ENCODE measurements around the gene SF3A1.

SF3A1 gene

GRCh38 chr22:30325724-30326254 lies 30.9 kb downstream of the SF3A1 start:
- no peak for DNase-seq (ENCODE audit: extremely low read depth in 1 of 2, low read depth in 1 of 2)

DNA sequence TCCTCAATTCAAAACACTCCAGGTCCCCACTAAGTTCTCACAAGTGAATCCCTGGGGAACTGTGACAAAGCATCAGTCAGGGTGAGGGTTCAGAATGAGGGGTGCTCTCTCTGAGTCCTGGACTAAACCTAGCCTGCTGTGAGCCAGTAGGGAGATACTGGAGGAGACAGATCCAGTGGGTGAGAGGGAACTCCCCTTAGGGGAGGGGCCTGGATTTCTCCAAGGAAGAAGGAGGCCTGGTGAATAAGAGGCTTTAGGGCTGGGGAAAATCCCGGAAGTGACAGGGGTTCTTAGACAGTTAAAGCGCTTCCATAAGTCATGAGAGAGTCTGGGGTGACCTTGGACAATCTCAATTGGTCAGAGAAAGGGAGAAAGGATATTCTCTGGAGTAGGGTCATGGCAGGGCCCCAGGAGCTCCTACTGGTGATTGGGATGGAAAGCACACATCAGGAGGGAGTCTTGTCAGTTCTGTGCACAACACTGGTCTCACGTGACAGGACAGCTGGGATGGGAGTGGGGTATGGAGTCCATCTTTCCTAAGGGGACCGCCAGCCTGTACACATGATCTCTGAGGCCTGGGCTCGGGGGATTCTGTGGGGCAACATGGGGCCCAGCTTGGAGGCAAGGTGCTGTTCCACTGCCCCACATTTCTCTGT lies 31.5 kb downstream of the SF3A1 start:
- DNase-seq (ENCODE audit: extremely low read depth in 1 of 2, low read depth in 1 of 2), result no peak

DNA sequence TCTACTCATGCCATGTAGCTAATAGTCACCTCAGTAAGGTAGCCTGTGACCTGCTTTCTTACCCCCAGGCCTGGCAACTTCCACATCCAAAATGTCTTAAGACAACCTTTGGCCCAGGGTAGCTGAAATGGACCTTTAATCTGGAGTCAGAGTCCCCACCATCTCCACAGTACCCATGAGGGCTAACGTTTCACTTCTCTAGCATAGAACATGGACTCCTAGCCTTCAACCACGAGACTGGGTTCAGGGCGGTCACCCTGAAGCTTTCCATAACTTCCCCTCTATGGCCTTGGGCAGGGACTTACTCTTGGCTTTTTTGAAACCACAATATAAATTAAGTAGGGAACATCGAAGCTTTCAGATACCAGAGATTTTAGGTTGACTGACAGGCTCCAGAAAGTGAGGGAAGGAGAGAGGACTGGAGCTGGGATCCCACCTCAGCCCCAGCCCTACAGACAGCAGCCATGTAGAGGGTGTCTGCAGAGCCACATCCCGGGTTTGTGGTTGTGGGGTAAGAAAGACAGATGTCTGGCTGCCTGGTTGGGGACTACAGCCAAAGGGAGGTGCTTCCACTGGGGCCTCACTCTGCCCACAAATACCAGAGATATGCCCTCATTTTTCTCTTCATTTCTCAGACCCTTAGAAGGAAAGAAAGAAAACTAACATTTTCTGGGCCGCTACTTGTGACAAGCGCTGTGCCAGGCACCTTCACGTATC lies 32.5 kb downstream of the SF3A1 start:
- peak in 1 of 2 donors; percentile 17 for DNase-seq (ENCODE audit: extremely low read depth in 1 of 2, low read depth in 1 of 2)

DNA sequence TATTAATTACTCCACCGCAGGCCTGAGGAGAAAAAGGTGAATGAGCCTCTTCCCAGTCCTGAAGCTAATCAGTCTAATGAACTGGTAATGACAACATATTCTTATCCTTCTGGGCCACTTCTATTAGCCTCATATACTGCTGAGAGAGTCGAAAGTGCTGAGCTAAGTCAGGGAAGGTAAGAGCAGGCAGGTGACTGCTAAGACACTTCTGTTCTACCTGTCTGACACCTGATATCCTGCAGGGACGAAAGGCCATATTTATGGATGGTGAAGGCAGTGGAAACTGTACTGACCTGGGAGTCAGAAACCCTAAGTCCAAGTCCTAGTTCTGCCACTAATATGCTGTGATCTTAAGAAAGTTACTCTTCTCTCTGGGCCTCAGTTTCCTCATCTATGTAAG lies 33.4 kb downstream of the SF3A1 start:
- no peak for DNase-seq (ENCODE audit: extremely low read depth in 1 of 2, low read depth in 1 of 2)

DNA sequence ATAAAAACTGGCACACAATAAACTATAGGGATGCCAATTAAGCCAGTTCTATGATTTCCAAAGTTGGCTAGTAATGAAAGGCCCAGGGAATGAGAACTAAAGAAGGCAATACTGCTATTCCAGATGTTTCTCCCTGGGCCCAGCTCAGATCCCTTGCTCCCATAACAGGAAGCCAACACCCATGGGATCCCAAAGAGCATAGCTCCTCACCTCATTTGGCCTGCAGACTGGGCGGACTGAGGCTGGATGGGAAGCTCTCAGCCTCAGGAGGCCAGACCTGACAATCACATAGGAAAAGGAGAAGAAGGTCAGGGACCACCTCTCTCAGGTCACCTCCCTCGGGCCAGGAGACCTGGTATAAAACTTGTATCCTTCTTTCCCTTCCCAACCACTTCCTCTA lies 35.2 kb downstream of the SF3A1 start:
- DNase-seq (ENCODE audit: extremely low read depth in 1 of 2, low read depth in 1 of 2), result no peak

GRCh38 chr22:30320021-30320556 lies 36.6 kb downstream of the SF3A1 start:
- no peak for DNase-seq (ENCODE audit: extremely low read depth in 1 of 2, low read depth in 1 of 2)

- no peak for DNase-seq (ENCODE audit: extremely low read depth in 1 of 2, low read depth in 1 of 2)
Observed at GRCh38 chr22:30318799-30319419, 37.8 kb downstream of the SF3A1 start.

DNA sequence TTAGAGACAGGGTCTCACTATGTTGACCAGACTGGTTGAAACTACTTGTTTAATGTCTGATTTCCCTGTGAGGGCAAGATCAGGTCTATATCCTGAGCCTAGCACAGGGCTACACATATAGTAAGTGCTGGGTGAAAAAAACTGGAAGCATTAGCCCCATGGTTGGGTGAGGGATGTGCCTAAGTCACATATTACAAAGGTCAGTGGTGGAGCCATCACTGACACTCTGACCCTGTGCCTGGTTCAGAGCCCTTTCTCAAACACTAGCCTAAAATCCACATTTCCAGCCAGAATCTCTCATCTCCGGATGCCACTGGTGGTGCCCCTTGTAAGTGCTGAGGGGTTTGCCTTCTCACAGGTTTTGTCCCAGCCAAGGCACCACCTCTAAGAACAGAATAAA lies 38.9 kb downstream of the SF3A1 start:
- DNase-seq (ENCODE audit: extremely low read depth in 1 of 2, low read depth in 1 of 2), result no peak

GRCh38 chr22:30315962-30316576 lies 40.6 kb downstream of the SF3A1 start:
- DNase-seq (ENCODE audit: extremely low read depth in 1 of 2, low read depth in 1 of 2), result no peak

GRCh38 chr22:30314915-30315314 lies 41.8 kb downstream of the SF3A1 start:
- DNase-seq (ENCODE audit: extremely low read depth in 1 of 2, low read depth in 1 of 2), result peak in 1 of 2 donors; percentile 25

- no peak for DNase-seq (ENCODE audit: extremely low read depth in 1 of 2, low read depth in 1 of 2)
Observed at GRCh38 chr22:30313527-30314363, 42.9 kb downstream of the SF3A1 start.

DNA sequence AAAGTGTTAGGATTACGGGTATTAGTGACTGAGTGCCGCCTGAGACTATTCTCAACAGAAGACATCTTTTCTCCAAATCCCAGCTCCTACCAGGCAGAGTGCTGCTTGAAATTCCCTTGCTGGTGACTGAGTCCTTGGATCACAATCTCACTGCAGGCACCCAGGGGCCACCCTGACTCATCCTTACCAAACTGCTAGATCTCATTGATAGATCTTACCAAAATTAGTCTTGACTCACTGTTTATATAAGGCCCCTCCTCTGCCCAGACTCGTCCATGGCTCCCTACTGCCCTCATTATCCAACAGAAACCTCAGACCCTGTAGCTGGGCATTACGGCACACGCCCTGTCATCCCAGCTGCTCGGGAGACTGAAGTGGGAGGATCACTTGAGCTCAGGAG lies 44.6 kb downstream of the SF3A1 start:
- DNase-seq (ENCODE audit: extremely low read depth in 1 of 2, low read depth in 1 of 2), result no peak

GRCh38 chr22:30310881-30311771 lies 45.6 kb downstream of the SF3A1 start:
- DNase-seq (ENCODE audit: extremely low read depth in 1 of 2, low read depth in 1 of 2), result no peak

DNA sequence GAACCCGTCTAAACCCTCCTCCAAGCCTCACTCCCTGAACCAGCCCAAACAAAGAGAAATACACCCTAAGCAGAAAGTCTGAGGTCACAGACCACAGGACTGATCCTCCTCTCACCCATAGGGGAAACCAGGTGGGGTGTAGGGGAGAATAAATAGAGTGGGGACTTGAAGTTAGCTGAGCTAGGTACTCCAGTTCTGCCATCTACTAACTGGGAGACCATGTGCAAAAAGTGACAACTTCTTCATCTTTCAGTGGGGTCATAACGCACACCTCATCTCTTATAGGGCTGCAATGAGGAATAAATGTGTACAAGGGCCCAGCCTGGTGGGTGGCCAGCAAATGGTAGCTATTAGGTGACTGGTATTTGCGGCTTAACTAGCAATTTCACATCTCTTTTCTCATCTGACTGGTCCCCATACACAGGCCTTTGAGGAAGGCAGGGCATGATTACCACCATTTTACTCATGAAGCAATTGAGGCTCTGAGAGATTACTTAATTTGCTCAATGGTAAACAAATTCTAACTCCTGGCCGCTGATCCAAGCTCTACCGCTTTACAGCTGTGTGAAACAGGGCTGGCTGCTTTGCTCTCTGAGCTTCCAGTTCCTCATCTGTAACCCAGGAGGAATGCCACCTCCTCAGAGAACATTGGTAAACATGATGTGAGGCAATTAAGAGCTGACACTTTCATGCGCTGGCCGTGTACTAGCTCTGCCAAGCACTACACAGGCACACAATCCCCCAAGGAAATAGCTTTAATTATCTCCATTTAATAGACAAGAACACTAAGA lies 46.5 kb downstream of the SF3A1 start:
- DNase-seq (ENCODE audit: extremely low read depth in 1 of 2, low read depth in 1 of 2), result no peak

- DNase-seq (ENCODE audit: extremely low read depth in 1 of 2, low read depth in 1 of 2), result no peak
Observed at GRCh38 chr22:30308518-30309230, 48.0 kb downstream of the SF3A1 start.

DNA sequence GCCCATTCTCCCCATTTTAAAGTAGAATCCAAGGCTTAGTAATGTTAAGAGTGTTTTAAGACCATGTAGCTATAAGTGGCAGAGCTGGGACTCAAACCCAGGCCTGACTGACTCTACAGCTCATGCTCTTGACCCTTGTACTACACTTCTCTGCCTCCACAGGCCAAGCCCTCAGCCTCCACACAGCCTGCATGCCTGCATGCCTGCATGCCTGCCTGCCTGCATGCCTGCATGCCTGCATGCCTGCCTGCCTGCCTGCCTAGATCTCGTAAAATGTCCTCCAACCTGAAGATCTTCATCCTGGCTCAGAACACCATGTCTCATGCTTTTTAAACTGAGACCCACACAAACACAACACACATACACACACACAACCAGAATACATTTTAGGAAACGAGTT lies 48.6 kb downstream of the SF3A1 start:
- no peak for DNase-seq (ENCODE audit: extremely low read depth in 1 of 2, low read depth in 1 of 2)

GRCh38 chr22:30307041-30307574 lies 49.6 kb downstream of the SF3A1 start:
- DNase-seq (ENCODE audit: extremely low read depth in 1 of 2, low read depth in 1 of 2), result no peak

DNA sequence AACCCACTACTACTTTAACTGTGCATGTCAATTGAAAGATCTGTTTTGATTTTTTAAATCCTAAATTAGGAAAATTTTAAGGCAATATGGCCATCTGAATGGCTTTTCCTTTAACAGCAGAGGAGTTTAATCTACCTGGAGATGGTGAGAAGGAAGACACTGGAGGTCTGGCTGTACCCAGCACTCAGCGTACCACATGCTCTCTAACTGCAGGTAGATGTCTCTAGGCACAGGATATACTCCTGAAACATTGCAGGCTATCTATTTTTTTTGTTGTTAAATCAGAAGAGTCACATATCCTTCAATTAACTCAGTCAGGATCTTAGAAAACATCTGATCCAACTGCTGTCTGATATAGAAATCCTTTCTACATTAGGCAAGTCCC lies 50.1 kb downstream of the SF3A1 start:
- DNase-seq (ENCODE audit: extremely low read depth in 1 of 2, low read depth in 1 of 2), result no peak
